Measurements from ENCODE around the gene TOX3.

The TOX3 gene

DNA sequence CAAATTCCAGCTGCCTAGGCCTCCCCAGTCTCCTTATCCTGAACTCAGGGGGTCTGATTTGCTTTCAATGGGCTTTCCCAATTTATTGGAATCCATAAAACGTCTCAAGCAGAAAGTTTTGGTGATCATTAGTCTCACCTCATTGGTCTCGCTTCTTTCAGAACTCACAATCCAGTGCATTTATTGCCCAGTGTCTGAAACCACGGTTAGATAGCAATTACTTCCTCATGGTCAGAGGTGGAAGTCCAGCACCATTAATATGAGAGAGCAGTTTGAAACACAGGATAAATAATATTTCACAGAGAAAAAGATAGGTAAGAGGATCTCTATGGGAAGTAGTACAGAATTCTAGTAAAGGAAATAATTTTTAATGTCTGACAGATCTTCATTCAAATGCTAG lies 128.7 kb downstream of the TOX3 start:
- Histone ChIP-seq H3K27me3 (replicated peaks; ENCODE audit: control insufficient read depth, insufficient read depth, low read length) (no peaks in the 10 kb centered on the region), H3K36me3 (ENCODE audit: control insufficient read depth, insufficient read depth, low read length) (no peaks in the 10 kb centered on the region), H3K4me3 (replicated peaks; ENCODE audit: low read depth, low read length) (no peak overlapping the region)
- no peak for DNase-seq (ENCODE audit: extremely low read depth, insufficient read length)
- TF ChIP-seq, protein P1, sequence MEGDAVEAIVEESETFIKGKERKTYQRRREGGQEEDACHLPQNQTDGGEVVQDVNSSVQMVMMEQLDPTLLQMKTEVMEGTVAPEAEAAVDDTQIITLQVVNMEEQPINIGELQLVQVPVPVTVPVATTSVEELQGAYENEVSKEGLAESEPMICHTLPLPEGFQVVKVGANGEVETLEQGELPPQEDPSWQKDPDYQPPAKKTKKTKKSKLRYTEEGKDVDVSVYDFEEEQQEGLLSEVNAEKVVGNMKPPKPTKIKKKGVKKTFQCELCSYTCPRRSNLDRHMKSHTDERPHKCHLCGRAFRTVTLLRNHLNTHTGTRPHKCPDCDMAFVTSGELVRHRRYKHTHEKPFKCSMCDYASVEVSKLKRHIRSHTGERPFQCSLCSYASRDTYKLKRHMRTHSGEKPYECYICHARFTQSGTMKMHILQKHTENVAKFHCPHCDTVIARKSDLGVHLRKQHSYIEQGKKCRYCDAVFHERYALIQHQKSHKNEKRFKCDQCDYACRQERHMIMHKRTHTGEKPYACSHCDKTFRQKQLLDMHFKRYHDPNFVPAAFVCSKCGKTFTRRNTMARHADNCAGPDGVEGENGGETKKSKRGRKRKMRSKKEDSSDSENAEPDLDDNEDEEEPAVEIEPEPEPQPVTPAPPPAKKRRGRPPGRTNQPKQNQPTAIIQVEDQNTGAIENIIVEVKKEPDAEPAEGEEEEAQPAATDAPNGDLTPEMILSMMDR (IDR thresholded peaks at IDR 0.05; ENCODE audit: insufficient read depth, low read length, poor library complexity, severe bottlenecking), result no peak

DNA sequence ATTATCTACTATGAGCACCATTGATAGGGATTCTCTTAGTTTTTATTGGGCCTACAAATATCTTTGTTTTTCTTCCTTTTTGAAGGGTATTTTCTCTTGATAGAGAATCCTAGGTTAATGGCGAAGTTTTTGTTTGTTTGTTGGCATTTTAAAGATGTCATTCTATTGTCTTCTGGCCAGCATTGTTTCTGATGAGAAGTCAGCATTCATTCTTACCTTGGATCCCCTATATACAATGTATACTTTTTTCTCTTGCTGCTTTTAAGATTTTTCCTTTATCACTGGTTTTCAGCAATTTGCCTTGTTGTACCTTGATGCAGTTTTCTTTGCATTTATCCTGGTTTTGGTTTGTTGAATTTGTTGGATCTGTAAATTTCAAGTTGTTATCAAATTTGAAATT lies 130.1 kb downstream of the TOX3 start:
- Histone ChIP-seq H3K36me3 (ENCODE audit: control insufficient read depth, insufficient read depth, low read length) (no peaks in the 10 kb centered on the region), H3K4me3 (replicated peaks; ENCODE audit: low read depth, low read length) (no peak overlapping the region), H3K27me3 (replicated peaks; ENCODE audit: control insufficient read depth, insufficient read depth, low read length) (no peaks in the 10 kb centered on the region)
- no peak for DNase-seq (ENCODE audit: extremely low read depth, insufficient read length)
- TF ChIP-seq, protein P1 (IDR thresholded peaks at IDR 0.05; ENCODE audit: insufficient read depth, low read length, poor library complexity, severe bottlenecking), result no peak

GRCh38 chr16:52411011-52411410 lies 135.9 kb downstream of the TOX3 start:
- no peaks in the 10 kb centered on the region for H3K27me3 ChIP-seq (replicated peaks; ENCODE audit: control insufficient read depth, insufficient read depth, low read length)
- no peak overlapping the region for H3K4me3 ChIP-seq (replicated peaks; ENCODE audit: low read depth, low read length)
- TF ChIP-seq, protein P1 (IDR thresholded peaks at IDR 0.05; ENCODE audit: insufficient read depth, low read length, poor library complexity, severe bottlenecking), result no peak
- no peaks in the 10 kb centered on the region for H3K36me3 ChIP-seq (ENCODE audit: control insufficient read depth, insufficient read depth, low read length)
- DNase-seq (ENCODE audit: extremely low read depth, insufficient read length), result no peak

- H3K4me3 ChIP-seq (replicated peaks; ENCODE audit: low read depth, low read length), result no peak overlapping the region
- no peaks in the 10 kb centered on the region for H3K36me3 ChIP-seq (ENCODE audit: control insufficient read depth, insufficient read depth, low read length)
- H3K27me3 ChIP-seq (replicated peaks; ENCODE audit: control insufficient read depth, insufficient read depth, low read length), result no peaks in the 10 kb centered on the region
- DNase-seq (ENCODE audit: extremely low read depth, insufficient read length), result no peak
- TF ChIP-seq, protein P1 (IDR thresholded peaks at IDR 0.05; ENCODE audit: insufficient read depth, low read length, poor library complexity, severe bottlenecking), result no peak
These were observed 138.6 kb downstream of the TOX3 start for GRCh38 chr16:52408191-52408845.

GRCh38 chr16:52407778-52408177 lies 139.2 kb downstream of the TOX3 start:
- Histone ChIP-seq H3K4me3 (replicated peaks; ENCODE audit: low read depth, low read length) (no peak overlapping the region), H3K36me3 (ENCODE audit: control insufficient read depth, insufficient read depth, low read length) (no peaks in the 10 kb centered on the region), H3K27me3 (replicated peaks; ENCODE audit: control insufficient read depth, insufficient read depth, low read length) (no peaks in the 10 kb centered on the region)
- DNase-seq (ENCODE audit: extremely low read depth, insufficient read length), result no peak
- TF ChIP-seq, protein P1 (IDR thresholded peaks at IDR 0.05; ENCODE audit: insufficient read depth, low read length, poor library complexity, severe bottlenecking), result no peak

GRCh38 chr16:52405441-52405840 lies 141.5 kb downstream of the TOX3 start:
- H3K36me3 ChIP-seq (ENCODE audit: control insufficient read depth, insufficient read depth, low read length), result no peaks in the 10 kb centered on the region
- H3K4me3 ChIP-seq (replicated peaks; ENCODE audit: low read depth, low read length), result no peak overlapping the region
- TF ChIP-seq, protein P1 (IDR thresholded peaks at IDR 0.05; ENCODE audit: insufficient read depth, low read length, poor library complexity, severe bottlenecking), result no peak
- H3K27me3 ChIP-seq (replicated peaks; ENCODE audit: control insufficient read depth, insufficient read depth, low read length), result no peaks in the 10 kb centered on the region
- no peak for DNase-seq (ENCODE audit: extremely low read depth, insufficient read length)

All from GM06990 (cell line).